Immature natural killer cell (primary cell): Measurements from ENCODE around the gene DSCAM. TPM values are rescaled to one million over a fixed set of nuclear protein-coding genes. Genes with fewer than 3 reads are reported as not detected.
"Not testable (repeated sequence)": the region's sequence is repeated elsewhere in the genome, so short reads cannot be mapped to it uniquely, and the experiment has no call there.

Experiments used
- DNase-seq, 3 donors: peaks; one replicate each; pipeline ENCODE4 v3.0.0; 2022; ENCODE audit warnings: mixed read lengths in 1 of 3
- H3K27ac Mint-ChIP-seq, 6 donors: one replicate each; pipeline ENCODE4 v1.8.0; 2020; ENCODE audit warnings: mixed read lengths in 6 of 6, mild to moderate bottlenecking in 5 of 6, inconsistent platforms in 4 of 6, moderate library complexity in 3 of 6
- H3K27me3 Mint-ChIP-seq, 3 donors: one replicate each; pipeline ENCODE4 v1.8.0; 2020 to 2021; ENCODE audit warnings: low read depth in 3 of 3, mild to moderate bottlenecking in 3 of 3, mixed read lengths in 3 of 3, moderate library complexity in 3 of 3, inconsistent platforms in 1 of 3
- H3K36me3 Mint-ChIP-seq, 3 donors: one replicate each; pipeline ENCODE4 v1.8.0; 2020; ENCODE audit warnings: mixed read lengths in 3 of 3, inconsistent platforms in 2 of 3, mild to moderate bottlenecking in 2 of 3
- H3K4me1 Mint-ChIP-seq, 2 donors: one replicate each; pipeline ENCODE4 v1.8.0; 2020; ENCODE audit warnings: inconsistent platforms in 2 of 2, mild to moderate bottlenecking in 2 of 2, mixed read lengths in 2 of 2, moderate library complexity in 1 of 2
- H3K4me3 Mint-ChIP-seq, 5 donors: one replicate each; pipeline ENCODE4 v1.8.0; 2020; ENCODE audit warnings: mild to moderate bottlenecking in 5 of 5, mixed read lengths in 5 of 5, inconsistent platforms in 3 of 5, moderate library complexity in 3 of 5
- H3K9me3 Mint-ChIP-seq, 6 donors: one replicate each; pipeline ENCODE4 v1.8.0; 2020; ENCODE audit warnings: mild to moderate bottlenecking in 6 of 6, mixed read lengths in 6 of 6, inconsistent platforms in 4 of 6, moderate library complexity in 3 of 6
- polyA plus RNA-seq, 3 donors: library from polyadenylated mRNA; unstranded; fragments of 300-500 nt; fragmentation: Illumina TruSeq; gene quantifications; one replicate each; pipeline ENCODE4 v1.2.3, GENCODE V29; 2021

The DSCAM gene
- polyA plus RNA-seq, 3 donors from 2014 or later = not detected

GRCh38 chr21:40335704-40336103 is 511.3 kb downstream of the DSCAM start:
- Mint-ChIP-seq H3K4me1 (no peaks in the 10 kb centered on the region), H3K27me3 (peaks cover 0 to 2% (median 0%) of the 10 kb centered on the region in 3 donors), H3K4me3 (no peak overlapping the region)

GRCh38 chr21:40334159-40334558 is 512.8 kb downstream of the DSCAM start:
- H3K27ac Mint-ChIP-seq = no peak overlapping the region
- H3K36me3 Mint-ChIP-seq = no peaks in the 10 kb centered on the region
- no peaks in the 10 kb centered on the region for H3K4me1 Mint-ChIP-seq
- H3K4me3 Mint-ChIP-seq = no peak overlapping the region
- H3K9me3 Mint-ChIP-seq = peaks cover 0 to 19% (median 2%) of the 10 kb centered on the region in 6 donors
- peaks cover 0 to 2% (median 0%) of the 10 kb centered on the region in 3 donors for H3K27me3 Mint-ChIP-seq
- DNase-seq = no peak

More at GRCh38 chr21:40335704-40336103, 511.3 kb downstream of the DSCAM start:
- H3K36me3 Mint-ChIP-seq = no peaks in the 10 kb centered on the region
- peaks cover 0 to 19% (median 2%) of the 10 kb centered on the region in 6 donors for H3K9me3 Mint-ChIP-seq
- no peak for DNase-seq
- H3K27ac Mint-ChIP-seq = no peak overlapping the region

- DNase-seq = no peak
- Mint-ChIP-seq H3K9me3 (peaks cover 0 to 19% (median 2%) of the 10 kb centered on the region in 6 donors), H3K36me3 (no peaks in the 10 kb centered on the region), H3K4me1 (no peaks in the 10 kb centered on the region), H3K27me3 (peaks cover 0 to 2% (median 0%) of the 10 kb centered on the region in 3 donors), H3K27ac (no peak overlapping the region), H3K4me3 (no peak overlapping the region)
These were observed 513.2 kb downstream of the DSCAM start for GRCh38 chr21:40333731-40334130.

GRCh38 chr21:40331804-40332203 is 515.2 kb downstream of the DSCAM start:
- H3K36me3 Mint-ChIP-seq = no peaks in the 10 kb centered on the region
- no peak for DNase-seq
- H3K9me3 Mint-ChIP-seq = peaks cover 0 to 19% (median 2%) of the 10 kb centered on the region in 6 donors
- no peaks in the 10 kb centered on the region for H3K4me1 Mint-ChIP-seq
- H3K27me3 Mint-ChIP-seq = peaks cover 0 to 2% (median 0%) of the 10 kb centered on the region in 3 donors
- no peak overlapping the region for H3K27ac Mint-ChIP-seq
- no peak overlapping the region for H3K4me3 Mint-ChIP-seq

GRCh38 chr21:40331172-40331571 is 515.8 kb downstream of the DSCAM start:
- no peaks in the 10 kb centered on the region for H3K4me1 Mint-ChIP-seq
- H3K27me3 Mint-ChIP-seq = no peaks in the 10 kb centered on the region

GRCh38 chr21:40324389-40324788 is 522.6 kb downstream of the DSCAM start:
- no peak overlapping the region for H3K4me3 Mint-ChIP-seq
- no peak overlapping the region for H3K27ac Mint-ChIP-seq
- peaks cover 2 to 19% (median 9%) of the 10 kb centered on the region in 6 donors for H3K9me3 Mint-ChIP-seq
- no peaks in the 10 kb centered on the region for H3K4me1 Mint-ChIP-seq
- peaks cover 0 to 3% (median 0%) of the 10 kb centered on the region in 3 donors for H3K36me3 Mint-ChIP-seq
- DNase-seq = no peak
- peaks cover 0 to 4% (median 1%) of the 10 kb centered on the region in 3 donors for H3K27me3 Mint-ChIP-seq

More at GRCh38 chr21:40331172-40331571, 515.8 kb downstream of the DSCAM start:
- Mint-ChIP-seq H3K27ac (no peak overlapping the region), H3K4me3 (no peak overlapping the region), H3K36me3 (no peaks in the 10 kb centered on the region), H3K9me3 (peaks cover 0 to 19% (median 2%) of the 10 kb centered on the region in 6 donors)
- no peak for DNase-seq

- H3K9me3 Mint-ChIP-seq = peaks cover 2 to 19% (median 9%) of the 10 kb centered on the region in 6 donors
- H3K36me3 Mint-ChIP-seq, DNase-seq, H3K4me1 Mint-ChIP-seq, H3K27me3 Mint-ChIP-seq, H3K4me3 Mint-ChIP-seq, H3K27ac Mint-ChIP-seq: not testable (repeated sequence)
These were observed 526.2 kb downstream of the DSCAM start for GRCh38 chr21:40320718-40321117.

GRCh38 chr21:40318371-40318770 is 528.6 kb downstream of the DSCAM start:
- Mint-ChIP-seq H3K27me3 (peaks cover 0 to 3% (median 0%) of the 10 kb centered on the region in 3 donors), H3K36me3 (peaks cover 0 to 3% (median 0%) of the 10 kb centered on the region in 3 donors), H3K9me3 (peaks cover 2 to 26% (median 7%) of the 10 kb centered on the region in 6 donors), H3K4me3 (no peak overlapping the region), H3K27ac (no peak overlapping the region), H3K4me1 (no peaks in the 10 kb centered on the region)
- DNase-seq = no peak

GRCh38 chr21:40316104-40316503 is 530.9 kb downstream of the DSCAM start:
- H3K4me1 Mint-ChIP-seq = no peaks in the 10 kb centered on the region

GRCh38 chr21:40315626-40316025 is 531.3 kb downstream of the DSCAM start:
- Mint-ChIP-seq H3K4me1 (no peaks in the 10 kb centered on the region), H3K4me3 (no peak overlapping the region), H3K9me3 (peaks cover 0 to 14% (median 2%) of the 10 kb centered on the region in 6 donors), H3K27me3 (peaks cover 0 to 2% (median 1%) of the 10 kb centered on the region in 3 donors), H3K36me3 (no peaks in the 10 kb centered on the region), H3K27ac (no peak overlapping the region)
- DNase-seq = no peak

More at GRCh38 chr21:40316104-40316503, 530.9 kb downstream of the DSCAM start:
- DNase-seq = no peak
- Mint-ChIP-seq H3K9me3 (peaks cover 0 to 14% (median 4%) of the 10 kb centered on the region in 6 donors), H3K27me3 (peaks cover 0 to 2% (median 1%) of the 10 kb centered on the region in 3 donors), H3K36me3 (no peaks in the 10 kb centered on the region), H3K4me3 (no peak overlapping the region), H3K27ac (no peak overlapping the region)

- DNase-seq = no peak
- H3K4me1 Mint-ChIP-seq = no peaks in the 10 kb centered on the region
- H3K27me3 Mint-ChIP-seq = peaks cover 0 to 2% (median 1%) of the 10 kb centered on the region in 3 donors
- no peak overlapping the region for H3K4me3 Mint-ChIP-seq
- no peaks in the 10 kb centered on the region for H3K36me3 Mint-ChIP-seq
- peaks cover 0 to 10% (median 2%) of the 10 kb centered on the region in 6 donors for H3K9me3 Mint-ChIP-seq
- no peak overlapping the region for H3K27ac Mint-ChIP-seq
These were observed 533.7 kb downstream of the DSCAM start for GRCh38 chr21:40313260-40313659.

GRCh38 chr21:40300300-40300699 is 546.7 kb downstream of the DSCAM start:
- no peak for DNase-seq
- Mint-ChIP-seq H3K9me3 (peaks cover 4 to 29% (median 6%) of the 10 kb centered on the region in 6 donors), H3K4me1 (no peaks in the 10 kb centered on the region), H3K27ac (no peak overlapping the region), H3K27me3 (peaks cover 0 to 1% (median 0%) of the 10 kb centered on the region in 3 donors), H3K4me3 (no peak overlapping the region), H3K36me3 (no peaks in the 10 kb centered on the region)

GRCh38 chr21:40299451-40299850 is 547.5 kb downstream of the DSCAM start:
- H3K4me1 Mint-ChIP-seq = no peaks in the 10 kb centered on the region
- no peak for DNase-seq
- peaks cover 0 to 1% (median 0%) of the 10 kb centered on the region in 3 donors for H3K27me3 Mint-ChIP-seq
- no peak overlapping the region for H3K27ac Mint-ChIP-seq
- H3K9me3 Mint-ChIP-seq = peaks cover 3 to 30% (median 6%) of the 10 kb centered on the region in 6 donors
- no peak overlapping the region for H3K4me3 Mint-ChIP-seq
- H3K36me3 Mint-ChIP-seq = no peaks in the 10 kb centered on the region

GRCh38 chr21:40294345-40294744 is 552.6 kb downstream of the DSCAM start:
- no peak overlapping the region for H3K4me3 Mint-ChIP-seq
- H3K4me1 Mint-ChIP-seq = no peaks in the 10 kb centered on the region
- H3K27me3 Mint-ChIP-seq = no peaks in the 10 kb centered on the region
- DNase-seq = no peak
- H3K27ac Mint-ChIP-seq = no peak overlapping the region
- no peaks in the 10 kb centered on the region for H3K36me3 Mint-ChIP-seq
- H3K9me3 Mint-ChIP-seq = peaks cover 2 to 21% (median 4%) of the 10 kb centered on the region in 6 donors

- Mint-ChIP-seq H3K4me1 (no peaks in the 10 kb centered on the region), H3K27ac (no peak overlapping the region)
These were observed 555.4 kb downstream of the DSCAM start for GRCh38 chr21:40291560-40291959.

More at GRCh38 chr21:40291560-40291959, 555.4 kb downstream of the DSCAM start:
- H3K36me3 Mint-ChIP-seq = no peaks in the 10 kb centered on the region
- DNase-seq = no peak
- no peak overlapping the region for H3K4me3 Mint-ChIP-seq
- peaks cover 2 to 21% (median 5%) of the 10 kb centered on the region in 6 donors for H3K9me3 Mint-ChIP-seq
- peaks cover 0 to 2% (median under 1%) of the 10 kb centered on the region in 3 donors for H3K27me3 Mint-ChIP-seq
